WTC11 (cell line): ENCODE results near the gene LPP. TPM values are rescaled to one million over a fixed set of nuclear protein-coding genes. Genes with fewer than 3 reads are reported as not detected.

Source experiments
- ATAC-seq: fragments of 200-7000 bp; cut with Tn5 transposase; 2 replicates; pipeline ENCODE4 v1.10.0; 2021; ENCODE audit warnings: mild to moderate bottlenecking, moderate library complexity
- CTCF ChIA-PET: fragments of 300-600 bp; sonication (Branson Sonifier 250); formaldehyde crosslinking; loops from one replicate; lab custom pipeline; 2021; ENCODE audit warnings: antibody characterized with exemption; lab: Charles Lee
- POLR2A ChIA-PET: fragments of 350-600 bp; sonication (Branson Sonifier 250); formaldehyde crosslinking; loops from one replicate; lab custom pipeline; 2021; ENCODE audit warnings: antibody characterized with exemption; lab: Charles Lee
- DNase-seq: peaks from one replicate; pipeline ENCODE4 v3.0.0; 2021; ENCODE audit warnings: low spot score
- H3K27ac Mint-ChIP-seq: 2 replicates; pipeline ENCODE4 v1.8.0; 2021; ENCODE audit warnings: mixed read lengths
- H3K27me3 Mint-ChIP-seq: 2 replicates; pipeline ENCODE4 v1.8.0; 2021; ENCODE audit warnings: low read depth, mild to moderate bottlenecking, moderate library complexity, mixed read lengths
- H3K36me3 Mint-ChIP-seq: 2 replicates; pipeline ENCODE4 v1.8.0; 2021; ENCODE audit warnings: mixed read lengths
- H3K4me1 Mint-ChIP-seq: 2 replicates; pipeline ENCODE4 v1.8.0; 2022; ENCODE audit warnings: mixed read lengths
- H3K4me3 Mint-ChIP-seq: 2 replicates; pipeline ENCODE4 v1.8.0; 2021; ENCODE audit warnings: mild to moderate bottlenecking, moderate library complexity, mixed read lengths
- H3K9me3 Mint-ChIP-seq: 2 replicates; pipeline ENCODE4 v1.8.0; 2021; ENCODE audit warnings: mixed read lengths
- ARID4B ChIP-seq: sonication (generic); formaldehyde crosslinking; IDR thresholded peaks from 2 replicates; pipeline ENCODE4 v1.8.0; 2023; ENCODE audit warnings: missing genetic modification reagents, mild to moderate bottlenecking, borderline replicate concordance
- CREB1 ChIP-seq: sonication (generic); formaldehyde crosslinking; IDR thresholded peaks from 2 replicates; pipeline ENCODE4 v1.8.0; 2023; ENCODE audit warnings: mild to moderate bottlenecking, missing genetic modification reagents
- CREM ChIP-seq: sonication (generic); formaldehyde crosslinking; IDR thresholded peaks from 2 replicates; pipeline ENCODE4 v1.8.1; 2022; ENCODE audit warnings: mild to moderate bottlenecking, missing genetic modification reagents, moderate library complexity
- ETV6 ChIP-seq: sonication (generic); formaldehyde crosslinking; IDR thresholded peaks from 2 replicates; pipeline ENCODE4 v1.8.1; 2022; ENCODE audit warnings: mild to moderate bottlenecking, missing genetic modification reagents
- FOXP4 ChIP-seq: sonication (generic); formaldehyde crosslinking; IDR thresholded peaks from 2 replicates; pipeline ENCODE4 v1.8.0; 2022; ENCODE audit warnings: mild to moderate bottlenecking, missing genetic modification reagents
- HMGA2 ChIP-seq: fragments of 250-450 bp; sonication (Bioruptor Pico); IDR thresholded peaks from 2 replicates; pipeline ENCODE4 v1.4.0; 2021; ENCODE audit warnings: mild to moderate bottlenecking, moderate library complexity
- IRF2 ChIP-seq: sonication (generic); formaldehyde crosslinking; IDR thresholded peaks from 2 replicates; pipeline ENCODE4 v1.8.0; 2022; ENCODE audit warnings: low read depth, missing genetic modification reagents, borderline replicate concordance
- JUN ChIP-seq: sonication (generic); formaldehyde crosslinking; IDR thresholded peaks from 2 replicates; pipeline ENCODE4 v1.8.0; 2023; ENCODE audit warnings: mild to moderate bottlenecking, missing genetic modification reagents
- NFATC4 ChIP-seq: fragments of 250-450 bp; sonication (Bioruptor Pico); IDR thresholded peaks from 2 replicates; pipeline ENCODE4 v1.9.0; 2021; ENCODE audit warnings: mild to moderate bottlenecking
- NFYB ChIP-seq: sonication (generic); formaldehyde crosslinking; conservative IDR thresholded peaks from 2 replicates; pipeline ENCODE4 v1.8.0; 2022; ENCODE audit warnings: low read depth, missing genetic modification reagents
- NR1H2 ChIP-seq: sonication (generic); formaldehyde crosslinking; IDR thresholded peaks from 2 replicates; pipeline ENCODE4 v1.9.0; 2021; ENCODE audit warnings: mild to moderate bottlenecking, moderate library complexity, missing genetic modification reagents
- NR2C2 ChIP-seq: sonication (generic); formaldehyde crosslinking; IDR thresholded peaks from 2 replicates; pipeline ENCODE4 v1.8.0; 2022; ENCODE audit warnings: mild to moderate bottlenecking, missing genetic modification reagents
- RELA ChIP-seq: sonication (generic); formaldehyde crosslinking; IDR thresholded peaks from 2 replicates; pipeline ENCODE4 v1.8.1; 2022; ENCODE audit warnings: missing genetic modification reagents, mild to moderate bottlenecking, borderline replicate concordance
- SMAD3 ChIP-seq: sonication (generic); formaldehyde crosslinking; IDR thresholded peaks from 2 replicates; pipeline ENCODE4 v1.8.0; 2022; ENCODE audit warnings: missing genetic modification reagents, mild to moderate bottlenecking, borderline replicate concordance
- SP1 ChIP-seq: sonication (generic); formaldehyde crosslinking; conservative IDR thresholded peaks from 2 replicates; pipeline ENCODE4 v1.8.1; 2022; ENCODE audit warnings: missing genetic modification reagents
- TEAD4 ChIP-seq: sonication (generic); formaldehyde crosslinking; IDR thresholded peaks from 2 replicates; pipeline ENCODE4 v1.8.0; 2022; ENCODE audit warnings: mild to moderate bottlenecking, missing genetic modification reagents
- TP53 ChIP-seq: sonication (generic); formaldehyde crosslinking; IDR thresholded peaks from 2 replicates; pipeline ENCODE4 v1.8.1; 2023; ENCODE audit warnings: mild to moderate bottlenecking, missing genetic modification reagents
- ZNF138 ChIP-seq: sonication (generic); formaldehyde crosslinking; conservative IDR thresholded peaks from 2 replicates; pipeline ENCODE4 v1.8.1; 2022; ENCODE audit warnings: mild to moderate bottlenecking, moderate library complexity, missing genetic modification reagents
- ZNF232 ChIP-seq: sonication (generic); formaldehyde crosslinking; IDR thresholded peaks from 2 replicates; pipeline ENCODE4 v1.8.0; 2022; ENCODE audit warnings: mild to moderate bottlenecking, missing genetic modification reagents
- ZNF281 ChIP-seq: sonication (generic); formaldehyde crosslinking; IDR thresholded peaks from 2 replicates; pipeline ENCODE4 v1.8.0; 2023; ENCODE audit warnings: mild to moderate bottlenecking, missing genetic modification reagents
- ZNF317 ChIP-seq: sonication (generic); formaldehyde crosslinking; IDR thresholded peaks from 2 replicates; pipeline ENCODE4 v1.8.1; 2023; ENCODE audit warnings: low read depth, mild to moderate bottlenecking, moderate library complexity, missing genetic modification reagents, borderline replicate concordance
- total RNA-seq: library from RNA; stranded (reverse); gene quantifications from 3 replicates; pipeline ENCODE4 v1.2.3, GENCODE V29; 2021

Gene LPP
- total RNA-seq, 1 experiment from 2014 or later, result 49.6 TPM

GRCh38 chr3:188744166-188744565 is 590.2 kb downstream of the LPP start (continued):
- no peak for TF ChIP-seq NFYB (CRISPR knock-in tag)
- TF ChIP-seq ZNF281 (CRISPR knock-in tag), result no peak
- no peak for TF ChIP-seq NFATC4 (CRISPR knock-in tag)

- no peak for ATAC-seq
- no peaks in the 10 kb centered on the region for H3K36me3 Mint-ChIP-seq
- no peak overlapping the region for H3K27ac Mint-ChIP-seq
- POLR2A ChIA-PET, result no interaction called here
- H3K9me3 Mint-ChIP-seq, result 0 out of 2 replicates have a peak, but pooled peaks cover 3% of the 10 kb centered on the region
- no peaks in the 10 kb centered on the region for H3K4me1 Mint-ChIP-seq
- H3K4me3 Mint-ChIP-seq, result no peak overlapping the region
- CTCF ChIA-PET, result no interaction called here
- no peak for DNase-seq
- no peak for TF ChIP-seq HMGA2 (CRISPR knock-in tag)
- no peak for TF ChIP-seq TEAD4
- TF ChIP-seq ZNF138 (CRISPR knock-in tag), result no peak
- TF ChIP-seq JUN (CRISPR knock-in tag), result no peak
- no peak for TF ChIP-seq NR2C2 (CRISPR knock-in tag)
- no peak for TF ChIP-seq FOXP4 (CRISPR knock-in tag)
- no peak for TF ChIP-seq ETV6
- TF ChIP-seq ARID4B (CRISPR knock-in tag), result no peak
- TF ChIP-seq ZNF317, result no peak
- no peak for TF ChIP-seq IRF2
- TF ChIP-seq CREM, result no peak
- TF ChIP-seq TP53, result no peak
- no peak for TF ChIP-seq ZNF232 (CRISPR knock-in tag)
- TF ChIP-seq RELA (CRISPR knock-in tag), result no peak
- TF ChIP-seq NR1H2 (CRISPR knock-in tag), result no peak
- TF ChIP-seq SMAD3 (CRISPR knock-in tag), result no peak
- no peak for TF ChIP-seq NFATC4 (CRISPR knock-in tag)
- no peak for TF ChIP-seq CREB1 (CRISPR knock-in tag)
- no peak for TF ChIP-seq SP1 (CRISPR knock-in tag)
- H3K27me3 Mint-ChIP-seq, result no peaks in the 10 kb centered on the region
Observed at GRCh38 chr3:188745031-188745430, 591.1 kb downstream of the LPP start.
